ENCODE measurements around the gene VTN. TPM values are rescaled to one million over a fixed set of nuclear protein-coding genes. Genes with fewer than 3 reads are reported as not detected.

The VTN gene
- total RNA-seq, 2 experiments from 2014 or later: 0.08 to 0.12 TPM

DNA sequence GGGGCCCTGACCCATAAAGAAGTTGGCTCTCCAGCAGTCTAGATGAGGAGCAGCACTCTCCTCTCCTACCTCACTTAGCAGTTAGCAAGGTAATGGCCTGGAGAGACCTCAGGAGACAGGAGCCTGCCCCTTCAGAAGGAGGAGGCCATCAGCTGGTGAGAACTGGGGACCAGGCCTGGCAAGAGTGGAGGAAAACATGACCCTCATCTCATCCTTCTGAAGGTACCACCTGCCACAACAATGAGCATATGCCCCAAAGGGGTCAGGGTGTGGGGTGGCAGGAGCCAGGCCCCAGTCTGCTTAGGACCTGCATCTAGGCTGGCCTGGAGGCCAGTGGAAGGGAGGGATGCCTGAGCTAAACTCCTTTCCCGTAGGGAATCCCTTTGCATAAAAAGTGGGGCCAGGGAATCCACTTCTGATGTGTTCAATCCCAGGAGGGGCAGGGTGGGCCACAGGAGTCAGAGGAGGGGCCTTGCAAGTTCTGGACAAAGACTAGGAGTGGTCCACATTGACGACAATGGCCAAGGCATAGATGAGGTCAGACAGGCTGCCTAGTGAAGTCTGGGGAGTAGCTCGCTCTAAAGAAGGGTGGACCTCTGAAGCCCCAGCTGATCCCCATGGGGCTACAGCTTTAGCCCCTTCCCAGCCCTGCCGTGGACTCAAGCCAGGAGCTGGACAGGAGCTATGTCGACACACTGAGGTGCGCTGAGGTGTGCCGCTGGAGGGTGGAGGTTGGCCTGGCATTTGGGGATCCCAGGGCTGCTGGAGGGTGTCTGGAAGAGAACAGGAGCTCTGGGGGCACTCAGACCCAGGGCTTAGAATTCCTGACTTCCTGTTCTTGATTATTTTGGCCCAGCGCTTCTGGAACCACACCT lies 6.1 kb downstream of the VTN start:
- H3K9me3 Mint-ChIP-seq: no peaks in the 10 kb centered on the region
- no peak overlapping the region for H3K27ac Mint-ChIP-seq
- POLR2A ChIA-PET: no interaction called here
- H3K27me3 Mint-ChIP-seq: no peaks in the 10 kb centered on the region
- peaks cover 12% of the 10 kb centered on the region for H3K36me3 Mint-ChIP-seq (ENCODE audit: low read depth)
- CTCF ChIA-PET: no interaction called here
- peaks cover 3% of the 10 kb centered on the region for H3K4me1 Mint-ChIP-seq
- H3K4me3 Mint-ChIP-seq: no peak overlapping the region
- DNase-seq: no peak

DNA sequence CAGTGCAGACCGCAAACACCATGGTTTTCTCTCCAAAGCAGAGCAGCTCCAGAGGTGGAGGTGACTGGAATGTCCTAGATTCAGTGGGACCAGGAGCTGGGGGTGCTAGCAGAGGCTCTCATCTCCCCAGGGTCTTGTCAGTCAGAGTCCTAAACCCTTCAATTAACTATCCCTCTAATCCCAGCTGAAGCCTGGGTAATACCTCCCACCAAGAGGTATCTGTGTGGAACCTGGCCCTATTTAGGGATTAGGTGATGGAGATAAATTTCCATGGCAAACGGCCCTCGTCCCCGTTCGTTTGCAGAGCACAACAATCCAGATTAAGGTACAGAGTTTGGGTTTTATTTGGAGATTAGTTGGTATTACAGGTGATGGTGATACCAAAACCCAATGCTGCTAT lies 6.9 kb downstream of the VTN start:
- DNase-seq: no peak
- ChIA-PET POLR2A (no interaction called here), CTCF (no interaction called here)
- no peak overlapping the region for H3K27ac Mint-ChIP-seq
- no peak overlapping the region for H3K4me3 Mint-ChIP-seq
- no peaks in the 10 kb centered on the region for H3K9me3 Mint-ChIP-seq
- H3K36me3 Mint-ChIP-seq (ENCODE audit: low read depth): peaks cover 12% of the 10 kb centered on the region
- no peaks in the 10 kb centered on the region for H3K27me3 Mint-ChIP-seq
- peaks cover 11% of the 10 kb centered on the region for H3K4me1 Mint-ChIP-seq

DNA sequence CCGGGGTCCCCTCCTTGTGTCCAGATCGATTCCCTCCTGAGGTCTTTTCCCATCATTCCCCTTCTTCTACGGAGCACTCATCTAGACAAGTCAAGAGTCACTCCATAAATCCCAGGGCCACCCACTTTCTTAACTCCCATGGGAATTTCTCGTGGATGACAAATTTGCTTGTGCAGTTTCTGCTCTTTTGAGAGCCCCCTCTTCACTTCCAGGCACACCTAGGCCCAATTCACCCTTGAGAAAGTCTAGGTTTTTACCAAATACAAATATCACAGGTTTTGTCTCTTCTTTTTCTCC lies 12.3 kb downstream of the VTN start:
- H3K27ac Mint-ChIP-seq: peak overlapping the region; percentile 96
- ChIA-PET POLR2A (interaction anchor here (0.6 to 1.2 kb wide), 3 partner anchors 20 to 193 kb away, joined by 3 to 9 read pairs (median 3); partner anchors contain the start of genes IFT20 and TNFAIP1), CTCF (interaction anchor here (0.6 to 2.4 kb wide), 14 partner anchors 10 to 464 kb away, joined by 3 to 8 read pairs (median 4); partner anchors contain the start of genes IFT20, LYRM9, TNFAIP1 and VTN)
- H3K9me3 Mint-ChIP-seq: no peaks in the 10 kb centered on the region
- H3K4me1 Mint-ChIP-seq: peaks cover 35% of the 10 kb centered on the region
- peaks cover 22% of the 10 kb centered on the region for H3K36me3 Mint-ChIP-seq (ENCODE audit: low read depth)
- H3K27me3 Mint-ChIP-seq: no peaks in the 10 kb centered on the region
- no peak for DNase-seq
- H3K4me3 Mint-ChIP-seq: peak overlapping the region; percentile 95

DNA sequence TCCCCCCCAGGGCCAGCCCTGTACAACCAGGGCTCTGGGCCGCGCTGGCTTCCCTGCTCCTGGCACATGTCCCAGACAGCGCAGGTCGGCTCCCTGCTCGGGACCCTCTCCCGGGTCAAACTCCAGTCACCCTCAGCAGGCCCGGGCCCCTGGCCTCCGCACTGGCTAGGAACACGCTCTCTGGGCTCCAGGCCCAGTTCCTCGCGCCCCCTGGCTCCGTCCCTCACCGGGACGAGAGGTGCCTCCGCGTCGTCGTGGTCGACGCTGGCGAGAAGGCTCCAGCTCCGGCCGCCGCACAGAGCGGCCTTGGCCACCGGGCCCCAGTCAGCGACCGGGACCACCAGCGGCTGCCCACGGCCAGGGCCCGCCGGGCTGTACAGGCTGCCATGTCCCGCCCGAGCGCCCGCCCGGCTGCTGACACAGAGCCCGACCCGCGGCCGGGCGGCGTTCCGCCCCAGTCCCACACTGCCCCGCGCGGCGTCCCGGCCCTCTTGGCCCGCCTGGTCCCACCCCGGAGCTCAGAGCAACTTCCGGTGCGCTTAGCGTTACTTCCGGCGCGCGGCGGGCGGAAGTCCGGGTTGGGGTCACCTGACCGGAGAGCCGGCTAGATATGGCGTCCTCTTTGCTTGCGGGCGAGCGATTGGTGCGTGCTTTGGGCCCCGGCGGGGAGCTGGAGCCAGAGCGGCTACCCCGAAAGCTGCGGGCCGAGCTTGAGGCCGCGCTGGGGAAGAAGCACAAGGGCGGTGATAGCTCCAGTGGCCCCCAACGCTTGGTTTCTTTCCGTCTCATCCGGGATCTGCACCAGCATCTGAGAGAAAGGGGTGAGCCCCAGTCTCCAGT lies 12.8 kb downstream of the VTN start, which contains the start of gene POLDIP2:
Gene POLDIP2 (minus strand): TSS at position 467 of the 840 bp plus-strand sequence. CDS start 79 bp downstream, at position 388.
- Mint-ChIP-seq H3K36me3 (ENCODE audit: low read depth) (peaks cover 24% of the 10 kb centered on the region), H3K9me3 (no peaks in the 10 kb centered on the region), H3K4me1 (peaks cover 35% of the 10 kb centered on the region), H3K4me3 (peak within 1 kb of the TSS; percentile 95), H3K27me3 (no peaks in the 10 kb centered on the region), H3K27ac (peak within 1 kb of the TSS; percentile 96)
- ChIA-PET CTCF (interaction anchor here (0.6 to 2.4 kb wide), 15 partner anchors 9 to 464 kb away, joined by 3 to 8 read pairs (median 4); partner anchors contain the start of genes IFT20, LYRM9, TNFAIP1 and VTN), POLR2A (interaction anchor here (0.6 to 1.2 kb wide), 4 partner anchors 19 to 193 kb away, joined by 3 to 9 read pairs (median 4); partner anchors contain the start of genes IFT20 and TNFAIP1)
- peak; percentile 96 for DNase-seq

GRCh38 chr17:28350271-28350670 lies 19.8 kb downstream of the VTN start:
- H3K27me3 Mint-ChIP-seq: no peaks in the 10 kb centered on the region
- H3K27ac Mint-ChIP-seq: no peak overlapping the region
- peaks cover 5% of the 10 kb centered on the region for H3K4me1 Mint-ChIP-seq

GRCh38 chr17:28348979-28349378 lies 21.1 kb downstream of the VTN start:
- Mint-ChIP-seq H3K9me3 (no peaks in the 10 kb centered on the region), H3K4me3 (no peak overlapping the region), H3K4me1 (peaks cover under 1% of the 10 kb centered on the region), H3K27ac (no peak overlapping the region), H3K36me3 (ENCODE audit: low read depth) (peaks cover 45% of the 10 kb centered on the region), H3K27me3 (no peaks in the 10 kb centered on the region)
- CTCF ChIA-PET: interaction anchor here (1.2 to 1.5 kb wide), 2 partner anchors 14 to 20 kb away, joined by 3 read pairs; partner anchors contain the start of genes IFT20 and TNFAIP1
- DNase-seq: no peak
- POLR2A ChIA-PET: no interaction called here

More at GRCh38 chr17:28350271-28350670, 19.8 kb downstream of the VTN start:
- H3K4me3 Mint-ChIP-seq: no peak overlapping the region
- peaks cover 45% of the 10 kb centered on the region for H3K36me3 Mint-ChIP-seq (ENCODE audit: low read depth)
- no peaks in the 10 kb centered on the region for H3K9me3 Mint-ChIP-seq
- ChIA-PET CTCF (interaction anchor here (0.9 to 1.1 kb wide), 2 partner anchors 9 to 13 kb away, joined by 3 to 4 read pairs; no protein-coding TSS in a partner anchor), POLR2A (no interaction called here)
- no peak for DNase-seq

DNA sequence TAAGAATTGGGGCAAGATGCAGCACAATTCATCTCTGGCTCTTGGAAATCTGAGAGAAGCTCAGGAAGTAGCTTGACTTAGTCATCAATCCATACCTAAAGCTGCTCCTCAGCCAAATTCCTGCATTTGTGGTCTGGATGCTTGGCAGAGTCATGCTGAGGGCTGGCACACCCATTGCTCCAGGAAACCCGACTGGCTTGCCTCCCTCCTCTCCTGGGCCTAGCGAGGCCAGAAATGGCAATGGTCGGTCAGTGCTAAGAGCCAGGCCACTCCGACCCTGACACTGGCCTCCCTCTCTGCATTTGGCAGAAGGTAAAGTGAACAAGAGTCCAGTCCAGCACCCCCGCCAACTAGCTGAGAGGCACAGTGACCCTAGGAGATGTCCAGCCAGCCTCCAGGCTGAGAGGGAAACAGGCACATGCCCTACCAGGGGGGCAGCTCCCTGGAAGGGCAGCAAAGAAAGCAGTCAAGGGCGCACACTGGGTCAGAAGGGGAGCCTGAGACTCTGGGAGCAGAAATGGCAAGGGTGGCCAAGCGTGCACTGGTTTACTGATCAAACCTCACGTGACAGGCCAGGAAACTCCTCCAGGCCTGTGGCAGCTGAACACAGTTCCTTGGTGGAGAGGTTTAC lies 22.7 kb downstream of the VTN start:
- no peak overlapping the region for H3K4me3 Mint-ChIP-seq
- H3K36me3 Mint-ChIP-seq (ENCODE audit: low read depth): peaks cover 45% of the 10 kb centered on the region
- no peaks in the 10 kb centered on the region for H3K27me3 Mint-ChIP-seq
- H3K27ac Mint-ChIP-seq: no peak overlapping the region
- peaks cover 2% of the 10 kb centered on the region for H3K4me1 Mint-ChIP-seq
- ChIA-PET POLR2A (no interaction called here), CTCF (interaction anchor here (0.6 to 0.8 kb wide), 3 partner anchors 10 to 138 kb away, joined by 3 to 4 read pairs (median 3); partner anchors contain the start of gene POLDIP2)
- DNase-seq: no peak
- no peaks in the 10 kb centered on the region for H3K9me3 Mint-ChIP-seq

DNA sequence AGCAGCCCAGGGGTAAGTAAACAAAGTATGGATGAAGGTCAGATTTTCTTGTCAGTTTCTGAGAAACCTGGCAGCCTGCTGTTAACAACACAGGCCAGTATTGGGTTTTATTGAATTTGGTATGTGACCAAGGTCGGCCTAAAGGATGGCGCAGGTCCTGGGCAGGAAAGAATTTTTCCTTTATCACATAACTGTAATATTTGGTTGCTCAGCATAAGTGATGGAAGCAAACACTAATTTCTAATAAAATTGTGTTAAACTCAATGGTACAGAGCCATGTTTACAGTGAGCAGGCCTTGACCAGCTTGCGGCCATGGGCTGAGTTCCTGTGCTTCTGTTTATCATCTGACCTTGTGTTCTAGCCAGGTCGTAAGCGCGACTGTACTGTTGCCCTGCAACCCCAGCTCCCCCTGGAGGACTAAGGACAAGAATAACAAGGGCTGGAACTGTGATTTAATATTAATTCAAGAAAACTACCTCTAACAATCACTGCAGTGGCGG lies 23.3 kb downstream of the VTN start:
- CTCF ChIA-PET: interaction anchor here (0.6 to 2.0 kb wide), 4 partner anchors 11 to 139 kb away, joined by 3 to 7 read pairs (median 4); partner anchors contain the start of gene POLDIP2
- peaks cover 45% of the 10 kb centered on the region for H3K36me3 Mint-ChIP-seq (ENCODE audit: low read depth)
- H3K27me3 Mint-ChIP-seq: no peaks in the 10 kb centered on the region
- H3K4me3 Mint-ChIP-seq: no peak overlapping the region
- H3K9me3 Mint-ChIP-seq: no peaks in the 10 kb centered on the region
- peaks cover 2% of the 10 kb centered on the region for H3K4me1 Mint-ChIP-seq
- POLR2A ChIA-PET: no interaction called here
- no peak for DNase-seq
- H3K27ac Mint-ChIP-seq: no peak overlapping the region

DNA sequence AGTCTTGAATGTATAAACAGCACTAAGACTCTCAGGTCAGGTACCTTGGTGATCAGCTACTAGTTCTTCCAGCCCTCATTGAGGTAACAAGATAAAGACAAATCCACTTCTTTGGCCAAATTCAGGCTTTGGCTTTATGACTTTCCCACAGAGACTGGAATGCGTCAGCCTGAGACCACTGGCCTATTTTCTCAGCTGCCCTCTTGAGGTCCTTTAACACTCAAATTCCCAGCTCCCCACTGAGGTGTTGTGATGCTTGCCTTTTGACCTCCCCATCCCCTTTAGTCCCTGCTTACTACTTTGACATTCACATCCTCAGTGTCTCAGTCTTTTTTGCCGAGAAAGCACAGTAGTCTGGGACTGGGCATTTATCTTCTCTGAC lies 23.9 kb downstream of the VTN start:
- no peak overlapping the region for H3K27ac Mint-ChIP-seq

DNA sequence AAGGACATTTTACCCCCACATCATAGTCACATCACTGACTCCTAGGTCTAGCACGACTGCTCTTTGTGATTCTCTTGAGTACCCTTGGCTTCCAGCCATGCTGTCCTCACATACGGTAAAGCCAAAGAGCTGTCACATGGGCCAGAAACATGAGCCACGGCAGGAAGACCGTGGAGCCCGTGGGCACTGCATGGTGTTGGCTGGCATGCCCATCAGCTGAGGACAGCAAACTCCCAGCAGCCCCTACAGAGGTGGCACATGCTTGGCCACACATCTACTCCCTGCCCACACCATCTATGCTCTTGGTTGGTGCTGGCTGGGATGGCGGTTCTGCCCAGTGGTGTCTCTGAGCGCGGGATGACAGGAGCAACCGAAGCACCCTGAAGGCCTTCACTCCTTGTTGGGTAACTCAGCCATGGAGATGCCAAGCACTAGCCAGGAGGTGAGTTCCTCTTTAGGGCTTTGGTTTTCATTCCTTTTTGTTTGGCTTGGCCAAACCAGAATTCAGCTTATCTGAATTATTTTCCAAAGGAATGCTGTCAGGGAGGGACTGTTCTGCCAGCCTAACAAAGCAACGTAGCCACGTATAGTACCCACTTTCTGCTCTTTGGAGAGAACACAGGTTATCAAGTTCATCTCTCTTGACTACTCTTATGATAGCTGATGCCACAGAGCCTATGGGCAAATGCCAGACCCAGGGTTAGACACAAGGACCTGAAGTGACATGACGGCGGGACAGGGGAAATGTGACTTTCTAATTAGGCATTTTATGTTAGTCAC lies 24.5 kb downstream of the VTN start:
- ChIA-PET POLR2A (no interaction called here), CTCF (interaction anchor here (0.6 to 2.0 kb wide), 4 partner anchors 10 to 272 kb away, joined by 3 to 7 read pairs (median 4); partner anchors contain the start of gene POLDIP2)
- DNase-seq: no peak
- Mint-ChIP-seq H3K4me1 (peaks cover 2% of the 10 kb centered on the region), H3K27me3 (no peaks in the 10 kb centered on the region), H3K36me3 (ENCODE audit: low read depth) (peaks cover 36% of the 10 kb centered on the region), H3K4me3 (no peak overlapping the region), H3K9me3 (no peaks in the 10 kb centered on the region), H3K27ac (no peak overlapping the region)

More for the DNA sequence above, 23.9 kb downstream of the VTN start:
- DNase-seq: no peak
- Mint-ChIP-seq H3K4me1 (peaks cover 2% of the 10 kb centered on the region), H3K9me3 (no peaks in the 10 kb centered on the region), H3K36me3 (ENCODE audit: low read depth) (peaks cover 40% of the 10 kb centered on the region), H3K4me3 (no peak overlapping the region), H3K27me3 (no peaks in the 10 kb centered on the region)
- ChIA-PET CTCF (interaction anchor here (2.0 kb wide), 1 partner anchor 12 kb away, joined by 7 read pairs; the partner anchor contains the start of gene POLDIP2), POLR2A (no interaction called here)

- Mint-ChIP-seq H3K36me3 (ENCODE audit: low read depth) (peaks cover 31% of the 10 kb centered on the region), H3K27ac (no peak overlapping the region), H3K27me3 (no peaks in the 10 kb centered on the region), H3K4me1 (peaks cover 2% of the 10 kb centered on the region), H3K9me3 (no peaks in the 10 kb centered on the region), H3K4me3 (no peak overlapping the region)
- POLR2A ChIA-PET: no interaction called here
- CTCF ChIA-PET: interaction anchor here (1.0 to 2.0 kb wide), 3 partner anchors 8 to 13 kb away, joined by 3 to 7 read pairs (median 3); partner anchors contain the start of gene POLDIP2
- DNase-seq: no peak
Observed at GRCh38 chr17:28344435-28344901, 25.6 kb downstream of the VTN start.

Measured in activated CD4-positive, alpha-beta T cell treated with anti-CD3 and anti-CD28 coated beads, Interleukin-2, amount 10 ng/mL, durations not matched to agents 7 days and 5 days (primary cell).